ENCODE results near the gene TBCD.

Gene TBCD

DNA sequence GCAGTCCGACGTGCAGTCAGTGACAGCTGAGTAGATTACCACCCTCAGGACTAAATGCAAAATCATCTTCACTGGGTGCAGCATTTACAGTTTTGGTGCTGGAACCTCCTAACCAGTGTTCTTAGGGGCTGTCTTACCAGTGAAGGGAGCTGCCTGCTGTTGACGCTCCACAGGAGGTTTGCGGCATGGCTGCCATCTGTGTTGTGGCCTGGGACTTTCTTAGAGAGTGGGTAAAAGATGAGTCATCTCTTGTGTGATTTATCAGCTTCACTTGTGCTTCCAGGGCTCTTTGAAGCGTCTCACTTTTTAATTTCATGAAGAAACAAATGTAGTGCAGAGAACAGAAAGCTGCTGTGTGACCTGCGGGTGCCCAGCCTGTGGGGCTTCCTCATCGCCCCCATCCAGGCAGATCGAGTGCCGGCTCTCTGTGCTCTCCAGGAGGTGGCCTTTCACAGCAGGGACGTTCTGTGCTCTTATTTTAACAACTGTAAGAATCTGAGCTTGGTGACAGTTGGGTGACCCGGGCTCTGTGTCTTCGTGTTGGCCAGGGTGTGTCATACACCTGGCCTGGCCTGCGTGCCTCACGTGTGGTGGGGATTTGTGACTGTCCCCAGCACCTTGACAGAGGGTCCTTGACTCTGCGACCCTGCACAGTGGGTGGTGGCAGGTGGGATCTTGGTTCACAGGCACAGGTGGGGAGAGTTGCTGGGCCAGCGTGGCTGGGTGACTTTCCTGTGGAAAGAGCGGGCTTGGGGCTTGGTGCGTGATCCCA is 112.3 kb downstream of the TBCD start:
- no peak for DNase-seq (ENCODE audit: low spot score in 2 of 2)
- in situ Hi-C loops (cut with MboI; ENCODE audit: low sequenced_read_pairs): no loop called here
- H3K4me1 ChIP-seq: no peaks in the 10 kb centered on the region; the same call in 1 of the 2 replicates
- no peaks in the 10 kb centered on the region for H3K27me3 ChIP-seq (ENCODE audit: low read depth)
- no peaks in the 10 kb centered on the region for H3K9me3 ChIP-seq
- H3K4me3 ChIP-seq: no peak overlapping the region
- peaks cover 31% of the 10 kb centered on the region for H3K36me3 ChIP-seq (replicated peaks)

DNA sequence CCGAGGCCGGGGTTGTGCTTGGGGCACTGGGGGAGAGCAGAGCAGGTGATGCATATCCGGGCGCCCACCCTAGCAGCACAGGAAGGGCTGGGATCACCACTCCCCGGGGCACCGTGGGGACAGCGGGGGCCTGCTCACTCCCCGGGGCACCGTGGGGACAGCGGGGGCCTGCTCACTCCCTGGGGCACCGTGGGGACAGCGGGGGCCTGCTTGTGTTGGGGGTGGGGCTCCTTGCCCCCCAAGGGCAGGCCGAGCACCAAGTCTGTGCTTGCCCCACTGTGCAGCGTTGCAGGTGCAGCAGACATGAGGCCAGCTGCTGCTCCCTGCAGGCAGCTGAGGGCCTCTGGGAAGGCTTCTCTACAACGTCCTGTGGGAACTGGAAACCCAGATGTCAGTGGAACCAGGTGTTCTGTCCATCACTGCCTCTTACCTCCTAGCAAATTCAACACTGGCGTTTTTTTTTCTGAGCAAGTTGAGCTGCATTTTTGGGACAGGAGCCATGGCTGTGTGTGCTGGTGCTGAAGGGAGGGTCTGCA is 112.9 kb downstream of the TBCD start:
- H3K4me1 ChIP-seq: no peaks in the 10 kb centered on the region; the same call in 1 of the 2 replicates

DNA sequence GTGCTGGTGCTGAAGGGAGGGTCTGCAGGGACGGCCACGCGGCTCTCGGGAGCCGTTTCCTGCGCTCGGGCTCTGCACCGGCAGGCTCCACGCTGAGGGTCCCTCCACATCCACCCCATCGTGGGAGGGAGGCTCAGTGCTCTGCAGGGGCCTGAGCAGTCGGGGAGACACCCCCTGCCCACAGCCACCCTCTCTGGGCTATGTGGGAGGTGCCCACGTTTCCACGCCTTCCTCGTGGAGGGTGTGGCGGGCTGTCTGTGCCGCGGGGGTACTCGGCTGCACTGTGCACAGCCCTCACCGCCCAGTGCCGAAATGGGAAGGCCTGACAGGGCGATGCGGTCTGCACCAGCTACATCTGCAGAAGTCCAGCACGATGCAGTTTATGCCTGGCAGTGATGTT is 113.4 kb downstream of the TBCD start:
- peaks cover 42% of the 10 kb centered on the region for H3K36me3 ChIP-seq (replicated peaks)
- DNase-seq (ENCODE audit: low spot score in 2 of 2): no peak
- H3K4me3 ChIP-seq: no peak overlapping the region
- no peaks in the 10 kb centered on the region for H3K27me3 ChIP-seq (ENCODE audit: low read depth)
- in situ Hi-C loops (cut with MboI; ENCODE audit: low sequenced_read_pairs): no loop called here
- no peaks in the 10 kb centered on the region for H3K9me3 ChIP-seq
- no peaks in the 10 kb centered on the region; the same call in 1 of the 2 replicates for H3K4me1 ChIP-seq

More for the DNA sequence above, 112.9 kb downstream of the TBCD start:
- H3K36me3 ChIP-seq (replicated peaks): peaks cover 37% of the 10 kb centered on the region
- in situ Hi-C loops (cut with MboI; ENCODE audit: low sequenced_read_pairs): no loop called here
- no peak overlapping the region for H3K4me3 ChIP-seq
- no peak for DNase-seq (ENCODE audit: low spot score in 2 of 2)
- H3K27me3 ChIP-seq (ENCODE audit: low read depth): no peaks in the 10 kb centered on the region
- no peaks in the 10 kb centered on the region for H3K9me3 ChIP-seq

DNA sequence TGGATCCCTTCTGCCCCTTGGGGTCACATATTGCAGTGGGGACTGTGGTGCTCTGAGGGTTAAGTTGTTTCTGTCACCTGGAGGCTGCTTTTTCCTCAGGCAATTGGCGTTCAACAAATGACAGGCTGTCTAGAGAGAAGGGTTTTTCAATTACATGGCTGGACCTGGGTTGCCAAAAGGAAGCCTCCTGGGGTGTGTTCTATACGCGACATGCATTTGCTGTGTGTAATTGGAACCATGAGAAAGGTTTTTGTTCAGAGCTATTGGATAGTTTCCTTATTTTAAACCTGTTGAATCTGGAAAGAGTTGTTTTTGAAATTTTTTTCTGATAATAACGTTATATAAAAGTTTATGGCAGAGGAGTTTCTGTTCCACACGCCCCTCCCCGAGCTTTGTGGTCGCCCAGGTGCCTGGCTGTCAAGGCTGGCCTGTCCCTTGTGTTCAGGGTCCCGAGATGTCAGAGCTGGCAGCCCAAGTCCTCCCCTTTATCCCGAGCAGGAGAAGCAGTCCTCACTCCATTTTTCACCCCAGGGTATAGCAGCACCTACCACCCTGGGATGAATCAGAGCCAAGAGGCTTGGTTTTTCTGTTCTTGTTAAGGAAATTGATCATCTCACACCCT is 114.0 kb downstream of the TBCD start:
- H3K4me3 ChIP-seq: no peak overlapping the region
- H3K27me3 ChIP-seq (ENCODE audit: low read depth): no peaks in the 10 kb centered on the region
- no peaks in the 10 kb centered on the region for H3K9me3 ChIP-seq
- H3K4me1 ChIP-seq: no peaks in the 10 kb centered on the region; the same call in 1 of the 2 replicates
- H3K36me3 ChIP-seq (replicated peaks): peaks cover 44% of the 10 kb centered on the region
- DNase-seq (ENCODE audit: low spot score in 2 of 2): no peak
- in situ Hi-C loops (cut with MboI; ENCODE audit: low sequenced_read_pairs): no loop called here

DNA sequence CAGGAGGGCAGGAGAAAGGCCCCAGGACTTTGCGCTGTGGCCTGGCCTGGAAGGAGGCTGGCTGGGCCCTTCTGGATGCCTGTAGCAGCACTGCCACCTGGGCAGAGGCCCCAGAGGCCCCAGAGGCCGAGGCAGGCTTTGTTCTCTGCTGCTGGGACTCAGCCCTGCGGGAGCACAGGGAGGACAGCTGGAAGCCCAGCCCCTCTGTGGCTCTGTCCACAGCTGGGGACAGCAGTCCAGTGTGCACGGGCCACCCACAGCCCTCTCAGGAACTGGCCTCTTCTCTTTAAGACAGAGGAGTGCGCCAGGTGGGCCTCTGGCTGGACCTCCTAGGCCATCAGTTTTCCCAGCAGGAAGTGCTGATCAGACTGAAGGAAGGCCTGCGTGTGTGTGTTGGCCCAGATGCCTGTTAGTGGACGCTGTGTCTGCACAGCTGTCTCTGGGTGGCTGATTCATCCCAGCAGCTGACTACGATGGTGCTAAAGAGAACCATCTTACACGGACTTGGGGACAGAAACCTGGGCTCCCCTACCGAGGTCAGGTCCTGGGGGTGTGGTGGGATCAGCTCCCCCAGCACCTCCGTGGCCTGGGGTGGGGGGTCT is 114.8 kb downstream of the TBCD start:
- H3K4me1 ChIP-seq: no peaks in the 10 kb centered on the region; the same call in 1 of the 2 replicates
- in situ Hi-C loops (cut with MboI; ENCODE audit: low sequenced_read_pairs): no loop called here
- no peak overlapping the region for H3K4me3 ChIP-seq
- no peaks in the 10 kb centered on the region for H3K27me3 ChIP-seq (ENCODE audit: low read depth)
- H3K9me3 ChIP-seq: no peaks in the 10 kb centered on the region
- DNase-seq (ENCODE audit: low spot score in 2 of 2): no peak
- peaks cover 53% of the 10 kb centered on the region for H3K36me3 ChIP-seq (replicated peaks)

- H3K4me1 ChIP-seq: no peaks in the 10 kb centered on the region; the same call in 1 of the 2 replicates
These were observed 116.0 kb downstream of the TBCD start for GRCh38 chr17:82867763-82868325.

GRCh38 chr17:82868715-82869131 is 116.9 kb downstream of the TBCD start:
- no peaks in the 10 kb centered on the region; the same call in 1 of the 2 replicates for H3K4me1 ChIP-seq
- H3K36me3 ChIP-seq (replicated peaks): peaks cover 57% of the 10 kb centered on the region
- no peak overlapping the region for H3K4me3 ChIP-seq
- no peak for DNase-seq (ENCODE audit: low spot score in 2 of 2)
- no peaks in the 10 kb centered on the region for H3K9me3 ChIP-seq
- no peaks in the 10 kb centered on the region for H3K27me3 ChIP-seq (ENCODE audit: low read depth)
- in situ Hi-C loops (cut with MboI; ENCODE audit: low sequenced_read_pairs): no loop called here

More at GRCh38 chr17:82867763-82868325, 116.0 kb downstream of the TBCD start:
- Histone ChIP-seq H3K27me3 (ENCODE audit: low read depth) (no peaks in the 10 kb centered on the region), H3K36me3 (replicated peaks) (peaks cover 61% of the 10 kb centered on the region), H3K9me3 (no peaks in the 10 kb centered on the region), H3K4me3 (no peak overlapping the region)
- no peak for DNase-seq (ENCODE audit: low spot score in 2 of 2)
- in situ Hi-C loops (cut with MboI; ENCODE audit: low sequenced_read_pairs): no loop called here

- no peaks in the 10 kb centered on the region for H3K9me3 ChIP-seq
- H3K4me3 ChIP-seq: no peak overlapping the region
- H3K4me1 ChIP-seq: no peaks in the 10 kb centered on the region; the same call in 1 of the 2 replicates
- H3K27me3 ChIP-seq (ENCODE audit: low read depth): no peaks in the 10 kb centered on the region
- H3K36me3 ChIP-seq (replicated peaks): peaks cover 53% of the 10 kb centered on the region
- no peak for DNase-seq (ENCODE audit: low spot score in 2 of 2)
- in situ Hi-C loops (cut with MboI; ENCODE audit: low sequenced_read_pairs): no loop called here
These were observed 117.7 kb downstream of the TBCD start for GRCh38 chr17:82869536-82869935.

- H3K4me1 ChIP-seq: no peaks in the 10 kb centered on the region; the same call in 1 of the 2 replicates
- H3K27me3 ChIP-seq (ENCODE audit: low read depth): no peaks in the 10 kb centered on the region
- H3K36me3 ChIP-seq (replicated peaks): peaks cover 53% of the 10 kb centered on the region
- no peaks in the 10 kb centered on the region for H3K9me3 ChIP-seq
- no peak for DNase-seq (ENCODE audit: low spot score in 2 of 2)
- in situ Hi-C loops (cut with MboI; ENCODE audit: low sequenced_read_pairs): no loop called here
- no peak overlapping the region for H3K4me3 ChIP-seq
These were observed 118.2 kb downstream of the TBCD start for GRCh38 chr17:82870091-82870491.

DNA sequence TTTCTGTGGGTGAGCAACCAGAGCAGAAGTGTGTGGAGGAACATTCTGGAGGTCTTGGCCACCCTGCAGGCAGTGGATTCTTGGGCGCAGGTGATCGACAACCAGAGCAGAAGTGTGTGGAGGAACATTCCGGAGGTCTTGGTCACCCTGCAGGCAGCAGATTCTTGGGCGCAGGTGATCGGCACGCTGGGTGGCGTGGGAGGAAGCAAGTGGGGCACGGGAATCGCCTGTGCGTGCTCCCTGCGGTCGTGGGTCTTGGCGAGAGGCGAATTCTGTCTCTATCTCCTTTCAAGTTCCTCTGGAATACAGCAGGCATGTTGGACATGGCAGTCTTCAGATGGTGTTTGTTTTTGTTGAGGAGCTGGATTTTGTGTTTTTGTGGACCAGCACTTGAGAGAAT is 118.7 kb downstream of the TBCD start:
- in situ Hi-C loops (cut with MboI; ENCODE audit: low sequenced_read_pairs): no loop called here
- no peak overlapping the region for H3K4me3 ChIP-seq
- H3K4me1 ChIP-seq: no peaks in the 10 kb centered on the region; the same call in 1 of the 2 replicates
- DNase-seq (ENCODE audit: low spot score in 2 of 2): no peak
- no peaks in the 10 kb centered on the region for H3K27me3 ChIP-seq (ENCODE audit: low read depth)
- no peaks in the 10 kb centered on the region for H3K9me3 ChIP-seq
- H3K36me3 ChIP-seq (replicated peaks): peaks cover 55% of the 10 kb centered on the region

DNA sequence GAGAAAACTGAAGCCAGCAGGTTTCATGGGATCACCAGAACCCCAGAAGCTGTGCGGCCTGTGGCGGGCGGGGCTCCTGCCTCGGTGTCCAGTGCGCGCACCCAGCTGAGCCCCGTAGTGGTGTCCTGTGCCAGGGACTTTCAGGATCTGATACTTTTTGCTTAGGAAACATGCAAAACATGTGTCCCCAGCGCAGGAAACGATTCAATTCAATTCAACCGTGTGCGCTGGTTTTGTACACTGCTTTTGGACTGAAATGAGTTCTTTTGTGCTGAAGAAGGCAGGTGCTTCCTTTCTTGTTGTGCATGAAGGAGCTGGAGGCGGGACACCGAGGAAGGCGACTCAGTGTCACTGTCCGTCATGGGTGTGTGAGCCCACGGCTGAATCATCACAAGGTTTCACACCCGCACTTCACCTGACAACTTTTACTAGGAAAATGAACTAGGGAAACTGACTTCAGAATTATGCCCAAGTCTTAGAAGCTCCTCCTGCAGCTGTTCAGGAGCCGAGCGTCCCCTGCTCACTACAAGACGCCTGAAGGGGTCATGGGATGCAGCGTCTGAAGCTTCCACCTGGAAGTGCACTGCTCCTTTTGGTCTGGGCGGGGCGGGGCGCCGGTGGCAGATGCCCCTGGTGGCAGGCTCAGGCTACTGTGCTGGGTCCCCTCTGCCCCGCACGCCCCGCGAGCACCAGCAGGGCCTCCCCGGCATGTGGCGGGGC is 119.4 kb downstream of the TBCD start:
- Histone ChIP-seq H3K36me3 (replicated peaks) (peaks cover 60% of the 10 kb centered on the region), H3K4me1 (no peaks in the 10 kb centered on the region; the same call in 1 of the 2 replicates), H3K9me3 (no peaks in the 10 kb centered on the region), H3K4me3 (no peak overlapping the region), H3K27me3 (ENCODE audit: low read depth) (no peaks in the 10 kb centered on the region)
- DNase-seq (ENCODE audit: low spot score in 2 of 2): no peak
- in situ Hi-C loops (cut with MboI; ENCODE audit: low sequenced_read_pairs): no loop called here

DNA sequence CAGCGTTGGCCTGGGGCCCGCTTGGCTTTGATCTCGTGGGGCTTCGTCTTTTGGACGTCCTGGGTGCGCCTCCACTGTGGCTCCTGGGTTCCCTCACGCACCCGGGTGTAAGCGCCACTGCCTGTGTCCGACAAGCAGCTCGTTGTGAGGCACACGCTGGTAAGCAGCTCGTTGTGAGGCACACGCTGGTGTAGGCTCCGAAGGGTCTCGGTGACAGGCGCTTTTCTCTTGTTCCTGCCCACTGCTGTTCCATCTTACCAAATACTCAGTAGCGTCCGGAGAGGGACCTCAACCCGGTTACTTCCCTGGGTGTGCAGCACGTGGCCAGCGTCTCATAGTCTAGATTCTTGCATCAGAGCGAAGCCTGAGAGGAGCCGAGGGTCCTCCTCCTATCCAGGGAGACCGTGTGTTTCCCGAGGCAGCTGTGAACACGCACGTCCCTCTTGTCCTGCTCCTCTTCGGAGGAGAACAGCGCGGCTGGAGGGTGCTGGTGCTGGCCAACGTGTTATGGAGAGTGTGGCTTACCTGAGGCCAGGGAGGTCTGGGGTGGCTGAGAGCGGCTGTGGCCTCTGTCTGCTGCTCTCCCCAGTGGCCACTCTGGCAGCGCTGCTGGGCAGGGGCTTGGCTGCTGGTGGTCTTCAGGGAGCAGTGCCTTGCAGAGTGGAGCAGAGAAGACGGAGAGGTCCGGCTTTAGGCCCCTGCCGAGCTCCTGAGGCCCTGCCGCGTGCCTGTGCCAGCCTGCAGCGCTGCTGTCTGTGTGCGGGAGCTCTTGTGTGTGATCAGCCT is 120.1 kb downstream of the TBCD start:
- no peaks in the 10 kb centered on the region for H3K9me3 ChIP-seq
- no peak overlapping the region for H3K4me3 ChIP-seq
- no peak for DNase-seq (ENCODE audit: low spot score in 2 of 2)
- no peaks in the 10 kb centered on the region for H3K27me3 ChIP-seq (ENCODE audit: low read depth)
- in situ Hi-C loops (cut with MboI; ENCODE audit: low sequenced_read_pairs): no loop called here
- no peaks in the 10 kb centered on the region; the same call in 1 of the 2 replicates for H3K4me1 ChIP-seq
- H3K36me3 ChIP-seq (replicated peaks): peaks cover 61% of the 10 kb centered on the region

Data from HAP-1 (cell line).